ENCODE measurements around the gene TRA2B. TPM values are rescaled to one million over a fixed set of nuclear protein-coding genes. Genes with fewer than 3 reads are reported as not detected.

The TRA2B gene
- total and polyA plus RNA-seq, 10 donors = 101 to 235 (median 143) TPM

GRCh38 chr3:185948292-185948691, 10.5 kb upstream of the TRA2B start:
- WGBS, 5 donors = 73 to 85% (median 83%) methylated on average over 3 of the region's 3 CpGs
- DNase-seq = no peak
- H3K27ac ChIP-seq = no peak overlapping the region
- no peak overlapping the region for H3K4me3 ChIP-seq
- TF ChIP-seq CTCF (IDR thresholded peaks at IDR 0.05 in 8 of 11, conservative IDR thresholded peaks at IDR 0.05 in 3 of 11) = no peak
- TF ChIP-seq POLR2A (IDR thresholded peaks at IDR 0.05) = no peak
- TF ChIP-seq POLR2AphosphoS5 (IDR thresholded peaks at IDR 0.05) = no peak
- peaks cover 0 to 21% (median 0%) of the 10 kb centered on the region in 7 donors for H3K27me3 ChIP-seq (replicated peaks in 1 of 7)
- intact Hi-C loops (cut with DNase I; ENCODE audit: low total_unique reads) = no loop called here
- peaks cover 0 to 6% (median 6%) of the 10 kb centered on the region in 6 donors for H3K4me1 ChIP-seq
- no peaks in the 10 kb centered on the region for H3K36me3 ChIP-seq
- peaks cover 0 to 7% (median 0%) of the 10 kb centered on the region in 8 donors for H3K9me3 ChIP-seq

- Histone ChIP-seq H3K36me3 (no peaks in the 10 kb centered on the region), H3K4me3 (peak overlapping the region in 2 of 8 donors; percentile 23 to 53), H3K4me1 (peaks cover 0 to 13% (median 10%) of the 10 kb centered on the region in 6 donors), H3K27me3 (replicated peaks in 1 of 7) (peaks cover 0 to 5% (median 0%) of the 10 kb centered on the region in 7 donors), H3K9me3 (no peaks in the 10 kb centered on the region), H3K27ac (peak overlapping the region in 2 of 8 donors; percentile 47 to 53)
- intact Hi-C loops (cut with DNase I; ENCODE audit: low total_unique reads) = no loop called here
- no peak for DNase-seq
- WGBS, 5 donors = 31 to 47% (median 40%) methylated on average over 3 of the region's 3 CpGs
- TF ChIP-seq CTCF (IDR thresholded peaks at IDR 0.05 in 8 of 11, conservative IDR thresholded peaks at IDR 0.05 in 3 of 11) (peak in 5 of 11 experiments; percentile 24 to 54 (median 39)), POLR2A (IDR thresholded peaks at IDR 0.05) (no peak)
These were observed 5.9 kb upstream of the TRA2B start for GRCh38 chr3:185943760-185944106.

- peak overlapping the region in 4 of 8 donors; percentile 45 to 53 (median 48) for H3K27ac ChIP-seq
- no peaks in the 10 kb centered on the region for H3K9me3 ChIP-seq
- TF ChIP-seq POLR2AphosphoS5 (IDR thresholded peaks at IDR 0.05) = peak in 1 of 3 donors; percentile 64
- no peak for TF ChIP-seq POLR2A (IDR thresholded peaks at IDR 0.05)
- TF ChIP-seq CTCF (IDR thresholded peaks at IDR 0.05 in 8 of 11, conservative IDR thresholded peaks at IDR 0.05 in 3 of 11) = peak; percentile 80 to 99 (median 98)
- H3K4me3 ChIP-seq = peak overlapping the region in 5 of 8 donors; percentile 2 to 53 (median 8)
- H3K36me3 ChIP-seq = no peaks in the 10 kb centered on the region
- peaks cover 0 to 16% (median 12%) of the 10 kb centered on the region in 6 donors for H3K4me1 ChIP-seq
- H3K27me3 ChIP-seq (replicated peaks in 1 of 7) = peaks cover 0 to 5% (median 0%) of the 10 kb centered on the region in 7 donors
- DNase-seq = peak; percentile 94
- intact Hi-C loops (cut with DNase I; ENCODE audit: low total_unique reads) = no loop called here
- WGBS, 5 donors = 51 to 58% (median 53%) methylated on average over 7 of the region's 7 CpGs
These were observed 5.3 kb upstream of the TRA2B start for GRCh38 chr3:185942907-185943759.

- Histone ChIP-seq H3K9me3 (no peaks in the 10 kb centered on the region), H3K27ac (no peak overlapping the region), H3K4me1 (peaks cover 0 to 17% (median 14%) of the 10 kb centered on the region in 6 donors), H3K27me3 (replicated peaks in 1 of 7) (peaks cover 0 to 5% (median 0%) of the 10 kb centered on the region in 7 donors), H3K4me3 (no peak overlapping the region), H3K36me3 (no peaks in the 10 kb centered on the region)
- WGBS, 5 donors = 89 to 97% (median 93%) methylated on average over 3 of the region's 3 CpGs
- intact Hi-C loops (cut with DNase I; ENCODE audit: low total_unique reads) = no loop called here
- DNase-seq = no peak
- no peak for TF ChIP-seq POLR2AphosphoS5 (IDR thresholded peaks at IDR 0.05)
These were observed 4.6 kb upstream of the TRA2B start for GRCh38 chr3:185942396-185942795.
